Osteocyte (in vitro differentiated cells): Measurements from ENCODE around the gene WDR88. TPM values are rescaled to one million over a fixed set of nuclear protein-coding genes. Genes with fewer than 3 reads are reported as not detected.
A peak's percentile ranks its signal among the peaks of the same experiment; 100 is the strongest.

Source experiments
- DNase-seq: peaks from one replicate; pipeline ENCODE4 v3.0.0; 2021; ENCODE audit warnings: mixed read lengths; ENCODE audit not compliant: unreplicated experiment; ENCODE audit errors: extremely low spot score
- H3K27ac Mint-ChIP-seq: one replicate; pipeline ENCODE4 v1.8.0; 2021; ENCODE audit warnings: mild to moderate bottlenecking, mixed read lengths; ENCODE audit not compliant: unreplicated experiment
- H3K27me3 Mint-ChIP-seq: one replicate; pipeline ENCODE4 v1.8.0; 2021; ENCODE audit warnings: mixed read lengths; ENCODE audit not compliant: unreplicated experiment
- H3K36me3 Mint-ChIP-seq: one replicate; pipeline ENCODE4 v1.8.0; 2021; ENCODE audit warnings: mixed read lengths; ENCODE audit not compliant: unreplicated experiment
- H3K4me1 Mint-ChIP-seq: one replicate; pipeline ENCODE4 v1.8.0; 2021; ENCODE audit warnings: mixed read lengths; ENCODE audit not compliant: unreplicated experiment
- H3K4me3 Mint-ChIP-seq: one replicate; pipeline ENCODE4 v1.8.0; 2021; ENCODE audit warnings: mild to moderate bottlenecking, moderate library complexity, mixed read lengths; ENCODE audit not compliant: unreplicated experiment
- H3K9me3 Mint-ChIP-seq: one replicate; pipeline ENCODE4 v1.8.0; 2021; ENCODE audit warnings: mixed read lengths; ENCODE audit not compliant: unreplicated experiment
- total RNA-seq: library from RNA; stranded (reverse); gene quantifications from 2 replicates; pipeline ENCODE4 v1.2.1, GENCODE V29; 2021
- TF ChIP-seq, protein P1 (sequence below): fragments of 200-600 bp; sonication (generic); IDR thresholded peaks from 2 replicates; pipeline ENCODE4 v1.5.0; 2021; ENCODE audit warnings: antibody characterized with exemption, mild to moderate bottlenecking, moderate library complexity

The WDR88 gene
- total RNA-seq, 1 donor from 2014 or later = not detected

DNA sequence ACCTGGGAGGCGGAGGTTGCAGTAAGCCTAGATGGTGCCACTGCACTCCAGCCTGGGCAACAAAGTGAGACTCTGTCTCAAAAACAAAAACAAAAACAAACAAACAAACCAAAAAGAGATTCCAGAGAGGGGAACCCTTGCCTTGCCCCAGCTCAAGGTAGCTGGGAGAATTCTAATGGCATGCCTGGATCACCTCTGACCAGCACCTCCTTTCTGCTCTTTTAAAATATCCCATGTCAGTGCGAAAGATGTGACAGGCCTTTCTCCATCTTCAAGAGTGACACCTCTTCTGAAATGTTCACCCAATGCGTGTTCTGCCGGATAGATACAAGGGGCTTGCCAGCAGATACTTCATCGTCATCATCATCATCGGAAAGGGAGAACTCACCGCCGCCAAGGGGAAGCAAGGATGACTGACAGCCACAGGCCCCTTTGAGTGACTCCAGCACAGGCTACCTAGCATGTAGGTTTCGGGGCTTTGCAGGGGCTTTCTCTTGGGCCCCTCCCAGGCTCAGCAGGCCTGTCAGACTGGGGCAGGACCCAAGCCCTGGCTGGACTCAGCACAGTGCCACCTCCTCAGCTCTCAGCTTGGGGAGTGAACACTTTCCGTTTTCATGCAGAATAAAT, 43.4 kb downstream of the WDR88 start:
- TF ChIP-seq, protein P1, sequence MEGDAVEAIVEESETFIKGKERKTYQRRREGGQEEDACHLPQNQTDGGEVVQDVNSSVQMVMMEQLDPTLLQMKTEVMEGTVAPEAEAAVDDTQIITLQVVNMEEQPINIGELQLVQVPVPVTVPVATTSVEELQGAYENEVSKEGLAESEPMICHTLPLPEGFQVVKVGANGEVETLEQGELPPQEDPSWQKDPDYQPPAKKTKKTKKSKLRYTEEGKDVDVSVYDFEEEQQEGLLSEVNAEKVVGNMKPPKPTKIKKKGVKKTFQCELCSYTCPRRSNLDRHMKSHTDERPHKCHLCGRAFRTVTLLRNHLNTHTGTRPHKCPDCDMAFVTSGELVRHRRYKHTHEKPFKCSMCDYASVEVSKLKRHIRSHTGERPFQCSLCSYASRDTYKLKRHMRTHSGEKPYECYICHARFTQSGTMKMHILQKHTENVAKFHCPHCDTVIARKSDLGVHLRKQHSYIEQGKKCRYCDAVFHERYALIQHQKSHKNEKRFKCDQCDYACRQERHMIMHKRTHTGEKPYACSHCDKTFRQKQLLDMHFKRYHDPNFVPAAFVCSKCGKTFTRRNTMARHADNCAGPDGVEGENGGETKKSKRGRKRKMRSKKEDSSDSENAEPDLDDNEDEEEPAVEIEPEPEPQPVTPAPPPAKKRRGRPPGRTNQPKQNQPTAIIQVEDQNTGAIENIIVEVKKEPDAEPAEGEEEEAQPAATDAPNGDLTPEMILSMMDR = no peak
- Mint-ChIP-seq H3K27me3 (peaks cover 6% of the 10 kb centered on the region), H3K27ac (peak overlapping the region; percentile 94), H3K9me3 (no peaks in the 10 kb centered on the region), H3K4me1 (peaks cover 31% of the 10 kb centered on the region), H3K36me3 (no peaks in the 10 kb centered on the region), H3K4me3 (peak overlapping the region; percentile 92)
- no peak for DNase-seq

DNA sequence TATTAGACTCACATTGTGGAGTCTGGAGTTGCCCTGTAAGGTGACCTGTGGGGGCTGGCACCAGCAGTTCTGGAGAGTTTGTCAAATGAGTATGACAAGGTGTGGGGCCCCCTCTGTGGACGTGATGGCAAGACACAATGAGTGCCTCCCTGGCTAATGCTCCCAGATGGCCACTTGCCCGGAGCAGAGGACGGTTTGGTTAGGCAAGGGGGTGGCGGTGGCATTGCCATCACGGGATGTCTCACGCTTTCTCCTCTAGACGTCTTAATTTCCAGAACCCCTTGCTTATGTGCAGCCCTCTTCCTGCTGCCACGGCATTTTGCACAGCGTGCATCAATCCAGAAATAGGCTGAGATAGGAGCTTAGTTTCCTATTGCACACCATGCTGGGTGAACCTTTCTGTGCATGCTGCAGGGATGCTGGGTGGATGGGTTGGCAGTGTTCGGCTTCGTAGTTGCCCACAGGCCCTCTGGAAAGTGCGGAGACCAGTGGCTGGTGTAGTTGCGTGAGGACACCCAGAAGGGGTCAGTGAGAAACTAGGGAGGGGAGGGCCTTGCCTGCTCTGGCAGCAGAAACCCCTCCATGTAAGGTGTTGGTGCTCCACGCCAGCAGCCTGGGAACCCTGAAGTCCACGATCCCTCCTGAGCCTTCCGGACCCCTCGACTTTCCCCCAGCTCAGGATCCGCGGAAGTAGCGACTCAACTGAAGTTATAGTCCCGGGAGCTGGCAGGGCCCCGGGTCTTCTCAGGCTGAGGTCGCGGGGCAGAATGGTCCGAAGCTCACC, 44.2 kb downstream of the WDR88 start:
- H3K27me3 Mint-ChIP-seq = peaks cover 6% of the 10 kb centered on the region
- no peaks in the 10 kb centered on the region for H3K9me3 Mint-ChIP-seq
- H3K4me3 Mint-ChIP-seq = peak overlapping the region; percentile 92
- peak overlapping the region; percentile 94 for H3K27ac Mint-ChIP-seq
- TF ChIP-seq, protein P1 = no peak
- peaks cover 31% of the 10 kb centered on the region for H3K4me1 Mint-ChIP-seq
- DNase-seq = no peak
- H3K36me3 Mint-ChIP-seq = no peaks in the 10 kb centered on the region

DNA sequence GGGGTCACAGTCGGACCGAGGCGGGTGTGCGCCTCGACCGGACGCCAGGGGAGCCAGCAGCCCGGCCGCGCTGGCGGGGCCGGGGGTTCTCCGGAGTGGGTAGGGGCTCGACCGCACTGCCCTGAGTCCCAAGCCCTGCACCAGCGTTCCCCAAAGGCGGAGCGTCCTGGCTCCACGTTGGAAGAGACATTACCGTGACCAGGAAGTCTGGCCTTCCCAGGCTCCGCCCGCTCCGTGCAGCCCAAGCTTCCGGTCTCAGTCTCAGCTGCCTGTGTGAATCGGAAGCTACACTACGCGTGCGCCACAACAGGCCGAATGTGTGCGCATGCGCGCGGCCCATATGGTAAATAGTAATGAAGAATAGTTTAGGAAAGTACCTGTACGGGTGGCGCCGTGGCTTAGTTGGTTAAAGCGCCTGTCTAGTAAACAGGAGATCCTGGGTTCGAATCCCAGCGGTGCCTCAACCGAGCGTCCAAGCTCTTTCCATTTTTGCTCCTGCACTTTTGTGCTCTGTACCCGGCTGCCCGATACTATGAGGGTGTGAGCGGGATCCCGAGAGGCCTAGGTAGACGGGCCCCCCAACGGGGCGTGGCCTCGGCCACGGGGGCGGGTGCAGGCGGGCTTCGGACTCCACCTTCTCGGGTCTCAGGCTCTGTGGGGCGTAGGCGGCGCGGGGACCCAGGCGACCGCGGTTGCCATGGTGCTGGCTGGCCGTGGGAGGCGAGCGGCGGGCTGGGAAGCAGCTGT, 44.9 kb downstream of the WDR88 start:
- H3K4me1 Mint-ChIP-seq = peaks cover 30% of the 10 kb centered on the region
- peak; percentile 99 for DNase-seq
- H3K4me3 Mint-ChIP-seq = peak overlapping the region; percentile 92
- H3K36me3 Mint-ChIP-seq = no peaks in the 10 kb centered on the region
- peak overlapping the region; percentile 94 for H3K27ac Mint-ChIP-seq
- H3K9me3 Mint-ChIP-seq = no peaks in the 10 kb centered on the region
- H3K27me3 Mint-ChIP-seq = peaks cover 6% of the 10 kb centered on the region
- TF ChIP-seq, protein P1 = peak; percentile 36

DNA sequence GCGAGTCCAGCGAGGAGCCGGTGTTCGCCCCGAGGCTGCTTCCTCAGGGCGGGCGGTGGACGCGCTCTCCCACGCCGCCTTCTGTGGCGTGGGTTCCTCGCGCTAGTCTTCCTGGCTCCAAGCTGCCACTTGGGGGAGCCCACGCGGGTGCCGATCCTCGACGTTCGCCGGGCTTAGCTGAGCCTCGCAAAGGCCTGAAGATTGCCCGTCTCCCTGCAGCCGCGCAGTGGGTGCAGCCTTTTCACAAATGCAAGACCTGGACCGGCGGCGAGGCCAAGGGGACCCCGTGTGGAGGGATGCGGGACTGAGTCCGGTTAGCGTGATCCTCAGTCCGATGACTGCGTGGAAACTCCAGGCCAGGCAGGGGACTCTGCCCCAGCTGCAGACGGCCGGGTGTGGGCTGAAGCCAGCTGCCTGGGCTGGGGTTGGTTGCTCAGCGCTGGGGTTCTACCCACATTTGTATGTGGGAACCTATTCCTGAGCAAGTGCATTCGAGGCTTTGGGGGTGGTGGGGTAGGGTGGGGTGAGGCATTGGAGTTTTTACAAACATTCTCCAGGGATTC, 45.6 kb downstream of the WDR88 start:
- peaks cover 24% of the 10 kb centered on the region for H3K4me1 Mint-ChIP-seq
- H3K4me3 Mint-ChIP-seq = peak overlapping the region; percentile 92
- H3K9me3 Mint-ChIP-seq = no peaks in the 10 kb centered on the region
- TF ChIP-seq, protein P1 = peak; percentile 52
- H3K36me3 Mint-ChIP-seq = no peaks in the 10 kb centered on the region
- peak overlapping the region; percentile 94 for H3K27ac Mint-ChIP-seq
- DNase-seq = no peak
- peaks cover 6% of the 10 kb centered on the region for H3K27me3 Mint-ChIP-seq
